Transverse colon (tissue), 3 donors: ENCODE measurements around the gene TPPP3.

Experiments
- CTCF ChIP-seq, 5 experiments: fragments of 200-600 bp in 3 of 5; fragments of 450-650 bp in 2 of 5; sonication (generic) in 3 of 5; IDR thresholded peaks; 1 replicate in 2 of 5; 2 replicates in 3 of 5; pipeline ENCODE4 v1.5.1; 2016 to 2017; ENCODE audit warnings: antibody characterized with exemption in 5 of 5, inconsistent platforms in 3 of 5, mild to moderate bottlenecking in 2 of 5, moderate library complexity in 1 of 5
- POLR2A ChIP-seq: fragments of 450-650 bp; IDR thresholded peaks from one replicate; pipeline ENCODE4 v1.6.1; 2016; ENCODE audit warnings: antibody characterized with exemption, mild to moderate bottlenecking, moderate library complexity

DNA sequence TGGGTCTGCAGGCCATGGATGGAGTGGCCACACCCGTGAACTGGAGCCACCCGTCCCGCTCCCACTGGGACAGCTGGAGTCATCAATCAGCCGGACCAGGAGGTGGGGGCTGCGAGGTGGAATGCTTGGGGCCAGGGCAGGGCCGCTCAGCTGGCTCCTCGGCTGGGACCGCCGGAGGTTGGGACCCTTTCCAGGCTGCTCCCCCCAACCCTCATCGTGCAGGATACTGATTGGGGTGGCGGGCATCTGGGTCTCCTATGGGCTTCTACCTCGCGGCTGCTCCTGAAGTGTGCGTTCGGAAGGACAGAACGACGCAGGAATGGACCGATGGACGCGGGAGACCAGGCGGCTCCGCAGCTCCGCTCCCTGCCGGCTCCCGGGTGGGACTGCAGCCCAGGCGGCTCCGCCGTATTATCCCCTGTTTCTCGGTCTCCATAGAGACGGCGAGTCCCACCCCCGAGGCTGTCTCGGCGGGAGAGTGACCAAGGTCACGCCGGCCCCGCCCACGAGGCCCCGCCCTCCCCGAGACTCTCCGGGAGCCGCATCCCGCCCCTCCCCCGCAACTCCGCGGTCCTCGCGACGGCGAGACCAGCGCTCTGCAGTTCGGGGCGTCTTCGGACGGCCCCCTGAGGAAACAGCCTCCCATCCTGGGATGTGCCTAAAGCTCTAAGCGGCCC, at the start of gene TPPP3:
- TF ChIP-seq POLR2A, result peak; percentile 10
- TF ChIP-seq CTCF (IDR thresholded peaks at IDR 0.05), result peak; percentile 69 to 91 (median 80)
